Ectodermal cell (in vitro differentiated cells): ENCODE measurements around the gene ZGLP1.
A peak's percentile ranks its signal among the peaks of the same experiment; 100 is the strongest.
"Not testable (repeated sequence)": the region's sequence is repeated elsewhere in the genome, so short reads cannot be mapped to it uniquely, and the experiment has no call there.

Source experiments
- H3K27ac ChIP-seq: 2 replicates; pipeline ENCODE4 v1.7.0; 2013; ENCODE audit warnings: mild to moderate bottlenecking, low read depth, low read length; ENCODE audit not compliant: insufficient read depth, poor library complexity, severe bottlenecking
- H3K27me3 ChIP-seq: 2 replicates; pipeline ENCODE4 v1.7.0; 2013; ENCODE audit warnings: mild to moderate bottlenecking, low read length; ENCODE audit not compliant: insufficient read depth, control insufficient read depth, poor library complexity, severe bottlenecking
- H3K36me3 ChIP-seq: one replicate; pipeline ENCODE4 v1.7.0; 2013; ENCODE audit warnings: low read length; ENCODE audit not compliant: control insufficient read depth, insufficient read depth
- H3K4me1 ChIP-seq: one replicate; pipeline ENCODE4 v1.7.0; 2013; ENCODE audit warnings: low read length; ENCODE audit not compliant: control insufficient read depth, insufficient read depth
- H3K4me3 ChIP-seq: 2 replicates; pipeline ENCODE4 v1.7.0; 2013; ENCODE audit warnings: low read depth, low read length, control low read depth; ENCODE audit not compliant: insufficient read depth
- H3K9me3 ChIP-seq: 2 replicates; pipeline ENCODE4 v1.7.0; 2013; ENCODE audit warnings: mild to moderate bottlenecking, low read length, moderate library complexity; ENCODE audit not compliant: control insufficient read depth
- WGBS, 2 experiments: methylation state at CpG; one replicate each; pipeline ENCODE4 v1.1.7; 2013; ENCODE audit warnings: missing lambda C conversion rate in 2 of 2; 5-methylcytosine and 5-hydroxymethylcytosine counted together

Gene ZGLP1

GRCh38 chr19:10288662-10289166, 20.9 kb downstream of the ZGLP1 start:
- Histone ChIP-seq H3K4me1 (peaks cover 23% of the 10 kb centered on the region), H3K27me3 (peaks cover 80% of the 10 kb centered on the region), H3K27ac (no peak overlapping the region), H3K9me3 (no peaks in the 10 kb centered on the region), H3K36me3 (no peaks in the 10 kb centered on the region), H3K4me3 (no peak overlapping the region)
- WGBS, 2 experiments = 3 to 4% methylated on average over 23 of the region's 23 CpGs

- peak within 1 kb of the TSS; percentile 13 for H3K4me3 ChIP-seq
- H3K27ac ChIP-seq = no peak within 1 kb of the TSS
- 8% methylated on average over 59 of the region's 59 CpGs for WGBS, 2 experiments
- H3K27me3 ChIP-seq = peaks cover 63% of the 10 kb centered on the region
- no peaks in the 10 kb centered on the region for H3K36me3 ChIP-seq
- no peaks in the 10 kb centered on the region for H3K9me3 ChIP-seq
- peaks cover 23% of the 10 kb centered on the region for H3K4me1 ChIP-seq
These were observed 22.5 kb downstream of the ZGLP1 start, which contains the start of gene ICAM4 for GRCh38 chr19:10286803-10287737. Gene ICAM4, plus strand, starts transcription at chr19:10286955. Its CDS starts 58 bp downstream, at chr19:10287013.

GRCh38 chr19:10285393-10285792, 24.2 kb downstream of the ZGLP1 start:
- H3K27ac ChIP-seq = no peak overlapping the region
- peaks cover 47% of the 10 kb centered on the region for H3K27me3 ChIP-seq
- no peaks in the 10 kb centered on the region for H3K36me3 ChIP-seq
- peaks cover 9% of the 10 kb centered on the region for H3K4me1 ChIP-seq
- WGBS, 2 experiments = 90 to 91% methylated on average over 4 of the region's 4 CpGs
- no peaks in the 10 kb centered on the region for H3K9me3 ChIP-seq
- H3K4me3 ChIP-seq = no peak overlapping the region

GRCh38 chr19:10284960-10285278, 24.7 kb downstream of the ZGLP1 start:
- Histone ChIP-seq H3K9me3 (no peaks in the 10 kb centered on the region), H3K4me1 (peaks cover 5% of the 10 kb centered on the region), H3K36me3 (no peaks in the 10 kb centered on the region), H3K27ac (no peak overlapping the region), H3K4me3 (no peak overlapping the region), H3K27me3 (peaks cover 42% of the 10 kb centered on the region)
- 94 to 95% methylated on average over 13 of the region's 13 CpGs for WGBS, 2 experiments

- H3K9me3 ChIP-seq = no peaks in the 10 kb centered on the region
- H3K27ac ChIP-seq = no peak overlapping the region
- 94% methylated on average over 34 of the region's 34 CpGs for WGBS, 2 experiments
- H3K27me3 ChIP-seq = peaks cover 36% of the 10 kb centered on the region
- H3K4me1 ChIP-seq = peaks cover 4% of the 10 kb centered on the region
- H3K4me3 ChIP-seq = no peak overlapping the region
- no peaks in the 10 kb centered on the region for H3K36me3 ChIP-seq
These were observed 25.3 kb downstream of the ZGLP1 start for GRCh38 chr19:10284065-10284959.

- Histone ChIP-seq H3K9me3 (no peaks in the 10 kb centered on the region), H3K4me1 (peaks cover 4% of the 10 kb centered on the region), H3K27ac (no peak overlapping the region), H3K4me3 (no peak overlapping the region), H3K36me3 (no peaks in the 10 kb centered on the region), H3K27me3 (peaks cover 28% of the 10 kb centered on the region)
- WGBS, 2 experiments = 84 to 87% methylated on average over 23 of the region's 23 CpGs
These were observed 26.1 kb downstream of the ZGLP1 start for GRCh38 chr19:10283301-10284064.

GRCh38 chr19:10282043-10282442, 27.6 kb downstream of the ZGLP1 start:
- not testable (repeated sequence) for H3K9me3 ChIP-seq, H3K36me3 ChIP-seq, H3K27ac ChIP-seq, H3K4me1 ChIP-seq, H3K4me3 ChIP-seq
- peaks cover 13% of the 10 kb centered on the region for H3K27me3 ChIP-seq
- WGBS, 2 experiments = 89 to 92% methylated on average over 5 of the region's 5 CpGs

GRCh38 chr19:10279737-10280442, 29.7 kb downstream of the ZGLP1 start:
- Histone ChIP-seq H3K4me1 (no peaks in the 10 kb centered on the region), H3K27ac (no peak overlapping the region)
- WGBS, 2 experiments = 88 to 91% methylated on average over 5 of the region's 5 CpGs

GRCh38 chr19:10278935-10279334, 30.7 kb downstream of the ZGLP1 start:
- Histone ChIP-seq H3K4me3 (no peak overlapping the region), H3K36me3 (no peaks in the 10 kb centered on the region), H3K9me3 (no peaks in the 10 kb centered on the region), H3K27ac (no peak overlapping the region), H3K27me3 (no peaks in the 10 kb centered on the region), H3K4me1 (no peaks in the 10 kb centered on the region)
- WGBS, 2 experiments = 91 to 94% methylated on average over 1 of the region's 1 CpG

More at GRCh38 chr19:10279737-10280442, 29.7 kb downstream of the ZGLP1 start:
- no peaks in the 10 kb centered on the region for H3K36me3 ChIP-seq
- H3K9me3 ChIP-seq = no peaks in the 10 kb centered on the region
- H3K27me3 ChIP-seq = no peaks in the 10 kb centered on the region
- no peak overlapping the region for H3K4me3 ChIP-seq
